Mesenchymal stem cell (in vitro differentiated cells and primary cell): ENCODE measurements around the gene TTR.

ENCODE experiments used
- DNase-seq: peaks from one replicate; pipeline ENCODE4 v3.0.0-alpha.2; 2013
- H2AFZ ChIP-seq: one replicate; pipeline ENCODE4 v1.6.1; 2013; ENCODE audit warnings: low read depth, mild to moderate bottlenecking, control low read depth, inconsistent platforms, low read length, moderate library complexity
- H2AK5ac ChIP-seq: 2 replicates; pipeline ENCODE4 v1.6.1; 2013; ENCODE audit warnings: low read length, moderate library complexity, mild to moderate bottlenecking, inconsistent platforms; ENCODE audit not compliant: severe bottlenecking
- H2BK120ac ChIP-seq: one replicate; pipeline ENCODE4 v1.6.1; 2013; ENCODE audit warnings: low read depth, mild to moderate bottlenecking, inconsistent platforms, low read length, moderate library complexity
- H2BK12ac ChIP-seq, 2 experiments: one replicate each; pipeline ENCODE4 v1.6.1; 2013; ENCODE audit warnings: inconsistent platforms in 2 of 2, low read length in 2 of 2, mild to moderate bottlenecking in 2 of 2, moderate library complexity in 2 of 2, control low read depth in 1 of 2
- H2BK15ac ChIP-seq: one replicate; pipeline ENCODE4 v1.6.1; 2013; ENCODE audit warnings: mild to moderate bottlenecking, low read depth, inconsistent platforms; ENCODE audit not compliant: poor library complexity, severe bottlenecking
- H2BK5ac ChIP-seq: 2 replicates; pipeline ENCODE4 v1.6.1; 2013; ENCODE audit warnings: low read depth, mild to moderate bottlenecking, low read length, control low read depth, inconsistent platforms; ENCODE audit not compliant: poor library complexity, severe bottlenecking
- H3K14ac ChIP-seq, 2 experiments: one replicate each; pipeline ENCODE4 v1.6.1; 2013; ENCODE audit warnings: inconsistent platforms in 2 of 2, low read length in 2 of 2, control low read depth in 1 of 2, mild to moderate bottlenecking in 1 of 2, moderate library complexity in 1 of 2
- H3K18ac ChIP-seq, 2 experiments: one replicate each; pipeline ENCODE4 v1.6.1; 2013; ENCODE audit warnings: inconsistent platforms in 2 of 2, low read length in 2 of 2, control low read depth in 1 of 2, low read depth in 1 of 2, mild to moderate bottlenecking in 1 of 2
- H3K23ac ChIP-seq, 2 experiments: one replicate each; pipeline ENCODE4 v1.6.1; 2013; ENCODE audit warnings: inconsistent platforms in 2 of 2, low read length in 2 of 2, mild to moderate bottlenecking in 2 of 2, moderate library complexity in 2 of 2, control low read depth in 1 of 2
- H3K27ac ChIP-seq: 2 replicates; pipeline ENCODE4 v1.5.1; 2013; ENCODE audit warnings: mild to moderate bottlenecking, moderate library complexity, low read length, control low read depth, inconsistent platforms; ENCODE audit not compliant: poor library complexity, severe bottlenecking
- H3K27me3 ChIP-seq, 2 experiments: 2 replicates each; pipeline versions ENCODE4 v1.6.1 to v1.7.0; 2013; ENCODE audit warnings: low read length in 2 of 2, mild to moderate bottlenecking in 2 of 2, moderate library complexity in 2 of 2, control low read depth in 1 of 2, inconsistent platforms in 1 of 2; ENCODE audit not compliant: control insufficient read depth in 1 of 2, insufficient read depth in 1 of 2
- H3K36me3 ChIP-seq, 2 experiments: 2 replicates each; pipeline versions ENCODE4 v1.6.1 to v1.7.0; 2013; ENCODE audit warnings: low read length in 2 of 2, control low read depth in 1 of 2, inconsistent platforms in 1 of 2, low read depth in 1 of 2, mild to moderate bottlenecking in 1 of 2; ENCODE audit not compliant: insufficient read depth in 2 of 2, control insufficient read depth in 1 of 2
- H3K4ac ChIP-seq, 2 experiments: one replicate each; pipeline ENCODE4 v1.6.1; 2013; ENCODE audit warnings: inconsistent platforms in 2 of 2, low read length in 2 of 2, mild to moderate bottlenecking in 2 of 2, moderate library complexity in 2 of 2, control low read depth in 1 of 2, low read depth in 1 of 2
- H3K4me1 ChIP-seq: 2 replicates; pipeline ENCODE4 v1.6.1; 2013; ENCODE audit warnings: low read depth, low read length, control low read depth; ENCODE audit not compliant: control insufficient read depth, insufficient read depth
- H3K4me2 ChIP-seq: 2 replicates; pipeline ENCODE4 v1.6.1; 2013; ENCODE audit warnings: low read length, mild to moderate bottlenecking, inconsistent platforms; ENCODE audit not compliant: poor library complexity, severe bottlenecking
- H3K4me3 ChIP-seq, 2 experiments: 2 replicates each; pipeline versions ENCODE4 v1.5.1 to v1.7.0; 2013; ENCODE audit warnings: low read length in 2 of 2, mild to moderate bottlenecking in 2 of 2, control low read depth in 1 of 2, low read depth in 1 of 2; ENCODE audit not compliant: insufficient read depth in 1 of 2
- H3K79me1 ChIP-seq: replicated peaks from 2 replicates; pipeline ENCODE4 v1.6.1; 2013; ENCODE audit warnings: mild to moderate bottlenecking, control low read depth, low read length, inconsistent platforms; ENCODE audit not compliant: poor library complexity, severe bottlenecking
- H3K9ac ChIP-seq: 2 replicates; pipeline ENCODE4 v1.7.0; 2013; ENCODE audit warnings: mild to moderate bottlenecking, low read length, moderate library complexity
- H3K9me3 ChIP-seq: 2 replicates; pipeline ENCODE4 v1.7.0; 2013; ENCODE audit warnings: mild to moderate bottlenecking, low read length; ENCODE audit not compliant: control insufficient read depth
- H4K8ac ChIP-seq: one replicate; pipeline ENCODE4 v1.6.1; 2013; ENCODE audit warnings: inconsistent platforms, mild to moderate bottlenecking, low read length, moderate library complexity
- H4K91ac ChIP-seq: one replicate; pipeline ENCODE4 v1.6.1; 2013; ENCODE audit warnings: mild to moderate bottlenecking, low read length, inconsistent platforms
- WGBS: methylation state at CpG from one replicate; pipeline ENCODE4 v1.1.7; 2013; ENCODE audit warnings: mixed read lengths; 5-methylcytosine and 5-hydroxymethylcytosine counted together

TTR gene

DNA sequence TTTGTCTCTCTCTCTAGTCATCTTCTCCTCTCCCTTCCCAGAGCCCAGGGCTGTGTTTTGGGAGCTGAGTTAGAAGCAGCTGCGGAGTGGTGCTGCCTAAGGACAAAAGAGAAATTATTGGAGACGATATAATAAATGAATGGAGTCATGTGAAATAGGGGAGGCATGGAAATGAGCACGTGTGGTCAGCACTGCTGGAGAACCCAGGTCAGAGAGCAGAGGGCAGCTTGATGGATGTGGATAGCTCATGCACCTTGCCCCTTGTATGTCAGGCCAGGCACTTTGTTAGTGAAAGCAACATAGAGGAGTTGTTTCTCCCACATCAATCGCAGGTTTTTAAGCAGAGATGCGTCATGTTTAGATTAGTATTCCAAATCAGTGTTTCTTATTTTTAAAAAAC is 15.7 kb downstream of the TTR start:
- no peak overlapping the region for H2AK5ac ChIP-seq
- no peak overlapping the region for H3K4me2 ChIP-seq
- peak overlapping the region in 1 of 2 experiments; percentile 16 for H3K18ac ChIP-seq
- no peaks in the 10 kb centered on the region for H3K36me3 ChIP-seq
- no peak overlapping the region for H2BK15ac ChIP-seq
- DNase-seq, result no peak
- H2BK5ac ChIP-seq, result no peak overlapping the region
- no peak overlapping the region for H2AFZ ChIP-seq
- no peak overlapping the region for H3K14ac ChIP-seq
- no peak overlapping the region for H3K4me3 ChIP-seq
- no peak overlapping the region for H4K91ac ChIP-seq
- no peaks in the 10 kb centered on the region for H3K9me3 ChIP-seq
- WGBS, result 68% methylated on average over 3 of the region's 5 CpGs
- no peak overlapping the region for H4K8ac ChIP-seq
- no peak overlapping the region for H2BK120ac ChIP-seq
- no peak overlapping the region for H3K9ac ChIP-seq
- H3K27ac ChIP-seq, result no peak overlapping the region
- H3K4ac ChIP-seq, result no peak overlapping the region
- H3K4me1 ChIP-seq, result no peaks in the 10 kb centered on the region
- H3K27me3 ChIP-seq, result no peaks in the 10 kb centered on the region
- H2BK12ac ChIP-seq, result no peak overlapping the region
- no peaks in the 10 kb centered on the region for H3K79me1 ChIP-seq
- H3K23ac ChIP-seq, result no peak overlapping the region

DNA sequence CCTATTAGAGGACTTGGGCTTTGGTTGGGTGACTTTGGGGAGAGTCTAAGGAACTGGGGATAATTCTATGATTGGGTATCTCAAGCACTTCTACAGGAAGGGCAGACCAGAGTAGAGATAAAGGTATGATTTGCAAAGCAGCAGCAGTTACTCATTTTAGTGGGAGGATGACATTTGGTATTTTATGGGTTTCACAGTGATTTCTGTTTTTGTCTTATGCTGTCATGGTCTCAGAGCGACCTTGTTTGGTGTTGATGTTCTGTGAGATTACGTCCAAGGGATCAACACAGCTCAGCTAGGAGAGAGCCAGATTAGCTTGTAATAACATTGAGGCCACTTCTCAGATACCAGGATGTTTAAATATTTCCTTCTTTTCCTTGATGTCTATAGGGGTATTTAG is 18.2 kb downstream of the TTR start:
- Histone ChIP-seq H3K4ac (no peak overlapping the region), H2BK5ac (no peak overlapping the region), H3K4me2 (no peak overlapping the region), H3K9me3 (no peaks in the 10 kb centered on the region), H3K9ac (no peak overlapping the region), H3K4me1 (no peaks in the 10 kb centered on the region), H3K18ac (no peak overlapping the region), H3K79me1 (no peaks in the 10 kb centered on the region), H2BK120ac (no peak overlapping the region), H2AK5ac (no peak overlapping the region), H3K4me3 (no peak overlapping the region), H4K91ac (no peak overlapping the region), H2BK15ac (no peak overlapping the region), H2AFZ (no peak overlapping the region), H3K14ac (no peak overlapping the region), H3K27ac (no peak overlapping the region), H2BK12ac (no peak overlapping the region), H3K36me3 (no peaks in the 10 kb centered on the region), H3K27me3 (no peaks in the 10 kb centered on the region), H3K23ac (no peak overlapping the region), H4K8ac (no peak overlapping the region)
- no peak for DNase-seq
- 47% methylated on average over 2 of the region's 2 CpGs for WGBS

DNA sequence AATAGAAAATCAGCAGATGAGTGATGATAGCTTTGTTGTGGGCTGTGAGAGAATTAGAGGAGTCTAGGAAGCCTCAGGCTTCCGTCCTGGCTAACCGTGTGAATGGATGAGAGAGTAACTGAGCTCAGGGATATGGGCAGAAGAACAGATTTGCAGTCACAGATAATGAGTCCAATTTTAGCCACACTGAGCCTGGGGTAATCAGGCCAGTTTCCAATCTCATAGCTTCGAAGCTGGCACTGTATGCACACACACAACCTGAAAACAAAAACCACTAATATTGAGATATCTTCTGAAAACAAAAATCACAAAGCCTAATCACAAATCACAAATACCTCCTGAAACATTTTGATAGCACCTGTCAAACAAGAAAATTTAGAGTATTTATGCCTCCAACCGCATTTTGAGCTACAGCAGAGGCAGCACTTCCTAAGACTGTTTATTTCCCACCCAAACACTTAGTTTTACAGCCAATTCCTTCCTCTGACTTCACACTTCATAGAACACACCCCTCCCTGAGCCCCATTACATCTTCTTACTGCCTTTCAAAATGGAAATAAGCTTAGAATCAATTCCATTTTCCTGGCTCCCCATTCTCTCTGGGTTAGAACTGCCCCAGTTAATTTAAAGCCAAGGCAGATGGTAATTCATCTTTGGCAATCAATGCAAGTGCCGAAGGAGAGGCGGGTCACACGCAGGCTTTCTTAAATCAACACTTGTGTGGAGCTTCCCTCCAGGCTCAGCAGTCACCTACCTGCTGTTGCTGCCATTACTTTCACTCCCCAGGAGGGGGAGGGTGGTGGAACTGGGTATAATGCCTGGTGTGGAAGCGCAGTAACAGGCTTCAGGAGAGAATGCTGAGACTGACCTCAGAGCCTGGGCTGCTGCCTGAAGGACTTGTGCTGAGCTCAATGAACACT is 18.9 kb downstream of the TTR start:
- Histone ChIP-seq H4K8ac (no peak overlapping the region), H3K18ac (no peak overlapping the region), H2BK120ac (no peak overlapping the region), H3K4me1 (no peaks in the 10 kb centered on the region), H2BK5ac (no peak overlapping the region), H3K9ac (no peak overlapping the region), H3K27ac (no peak overlapping the region), H2AK5ac (no peak overlapping the region), H3K4ac (no peak overlapping the region), H3K27me3 (no peaks in the 10 kb centered on the region), H3K4me2 (no peak overlapping the region), H3K9me3 (no peaks in the 10 kb centered on the region), H2AFZ (no peak overlapping the region), H4K91ac (peak overlapping the region; percentile 19), H3K4me3 (no peak overlapping the region), H3K36me3 (no peaks in the 10 kb centered on the region), H2BK15ac (no peak overlapping the region), H2BK12ac (peak overlapping the region in 1 of 2 experiments; percentile 2), H3K14ac (no peak overlapping the region), H3K23ac (no peak overlapping the region), H3K79me1 (no peaks in the 10 kb centered on the region)
- peak; percentile 42 for DNase-seq
- WGBS, result 32% methylated on average over 8 of the region's 8 CpGs

DNA sequence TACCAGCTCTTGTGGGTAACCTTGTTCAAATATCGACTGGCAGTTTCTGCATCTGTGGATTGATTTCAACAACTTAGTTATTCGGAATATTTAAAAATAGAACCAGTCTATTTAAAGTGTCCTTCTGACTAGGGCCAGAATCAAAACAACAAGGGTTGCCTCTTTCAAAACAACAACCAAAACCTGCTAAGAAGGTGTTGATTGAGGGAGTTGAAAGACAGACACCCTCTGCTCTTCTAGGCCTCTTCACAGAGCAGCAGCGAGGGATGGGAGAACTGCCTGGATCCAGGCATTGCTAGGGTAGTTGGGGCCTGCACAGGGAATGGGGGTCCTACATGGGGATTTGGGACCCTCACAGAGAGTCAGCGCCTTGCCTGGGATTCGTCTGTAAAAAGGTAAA is 19.8 kb downstream of the TTR start:
- no peak for DNase-seq
- WGBS, result 88% methylated on average over 2 of the region's 5 CpGs
- no peak overlapping the region for H3K4me2 ChIP-seq
- H2BK5ac ChIP-seq, result no peak overlapping the region
- H2BK15ac ChIP-seq, result no peak overlapping the region
- H3K4me3 ChIP-seq, result no peak overlapping the region
- peak overlapping the region in 1 of 2 experiments; percentile 42 for H3K18ac ChIP-seq
- H3K14ac ChIP-seq, result no peak overlapping the region
- H3K36me3 ChIP-seq, result no peaks in the 10 kb centered on the region
- H3K27ac ChIP-seq, result no peak overlapping the region
- H2AFZ ChIP-seq, result no peak overlapping the region
- H2AK5ac ChIP-seq, result no peak overlapping the region
- H3K4ac ChIP-seq, result no peak overlapping the region
- H3K27me3 ChIP-seq, result no peaks in the 10 kb centered on the region
- H4K91ac ChIP-seq, result no peak overlapping the region
- H2BK120ac ChIP-seq, result no peak overlapping the region
- H3K4me1 ChIP-seq, result no peaks in the 10 kb centered on the region
- H3K79me1 ChIP-seq, result no peaks in the 10 kb centered on the region
- no peak overlapping the region for H2BK12ac ChIP-seq
- H3K9ac ChIP-seq, result no peak overlapping the region
- no peak overlapping the region for H3K23ac ChIP-seq
- H4K8ac ChIP-seq, result no peak overlapping the region
- no peaks in the 10 kb centered on the region for H3K9me3 ChIP-seq
